Airway epithelial cell (primary cell): ENCODE measurements around the gene DKK1. TPM values are rescaled to one million over a fixed set of nuclear protein-coding genes. Genes with fewer than 3 reads are reported as not detected.

ENCODE experiments used
- total RNA-seq: library from RNA; depleted of rRNA; stranded (reverse); fragments of >200 nt; gene quantifications from 2 replicates; pipeline ENCODE4 v1.2.3, GENCODE V29; 2015

Gene DKK1, protein sequence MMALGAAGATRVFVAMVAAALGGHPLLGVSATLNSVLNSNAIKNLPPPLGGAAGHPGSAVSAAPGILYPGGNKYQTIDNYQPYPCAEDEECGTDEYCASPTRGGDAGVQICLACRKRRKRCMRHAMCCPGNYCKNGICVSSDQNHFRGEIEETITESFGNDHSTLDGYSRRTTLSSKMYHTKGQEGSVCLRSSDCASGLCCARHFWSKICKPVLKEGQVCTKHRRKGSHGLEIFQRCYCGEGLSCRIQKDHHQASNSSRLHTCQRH
- total RNA-seq, result 74.1 and 80.0 TPM in 2 replicates

DNA sequence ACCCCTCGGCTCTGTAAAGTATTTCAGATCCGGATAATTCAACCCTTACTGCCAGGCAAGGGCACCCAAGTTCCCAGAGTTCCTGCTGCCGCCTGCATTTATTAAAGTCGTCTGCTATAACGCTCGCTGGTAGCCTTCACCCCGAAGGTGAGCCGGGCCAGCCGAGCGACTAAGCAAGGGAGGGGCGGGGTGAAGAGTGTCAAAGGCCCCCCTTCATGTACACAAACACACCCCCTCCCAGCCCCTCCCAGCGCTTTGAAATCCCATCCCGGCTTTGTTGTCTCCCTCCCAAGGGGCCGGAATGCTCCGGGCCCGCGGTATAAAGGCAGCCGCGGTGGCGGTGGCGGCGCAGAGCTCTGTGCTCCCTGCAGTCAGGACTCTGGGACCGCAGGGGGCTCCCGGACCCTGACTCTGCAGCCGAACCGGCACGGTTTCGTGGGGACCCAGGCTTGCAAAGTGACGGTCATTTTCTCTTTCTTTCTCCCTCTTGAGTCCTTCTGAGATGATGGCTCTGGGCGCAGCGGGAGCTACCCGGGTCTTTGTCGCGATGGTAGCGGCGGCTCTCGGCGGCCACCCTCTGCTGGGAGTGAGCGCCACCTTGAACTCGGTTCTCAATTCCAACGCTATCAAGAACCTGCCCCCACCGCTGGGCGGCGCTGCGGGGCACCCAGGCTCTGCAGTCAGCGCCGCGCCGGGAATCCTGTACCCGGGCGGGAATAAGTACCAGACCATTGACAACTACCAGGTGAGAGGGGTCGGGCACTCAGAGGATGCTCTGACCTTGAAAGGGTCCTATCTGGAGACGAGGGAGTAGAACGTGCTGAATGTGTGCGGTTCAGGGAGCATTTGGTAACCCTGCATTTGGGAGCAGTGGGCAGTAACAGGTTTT is at the start of gene DKK1:
TSS of gene DKK1 (plus strand) at position 349 of the 889 bp plus-strand sequence. CDS start at position 503, 154 bp downstream.

